ENCODE results near the gene ARHGAP9. TPM values are rescaled to one million over a fixed set of nuclear protein-coding genes. Genes with fewer than 3 reads are reported as not detected.

Gene ARHGAP9
- polyA plus RNA-seq, 1 of the 3 experiments (the other 2 are of a cell fraction) = 0.66 TPM

DNA sequence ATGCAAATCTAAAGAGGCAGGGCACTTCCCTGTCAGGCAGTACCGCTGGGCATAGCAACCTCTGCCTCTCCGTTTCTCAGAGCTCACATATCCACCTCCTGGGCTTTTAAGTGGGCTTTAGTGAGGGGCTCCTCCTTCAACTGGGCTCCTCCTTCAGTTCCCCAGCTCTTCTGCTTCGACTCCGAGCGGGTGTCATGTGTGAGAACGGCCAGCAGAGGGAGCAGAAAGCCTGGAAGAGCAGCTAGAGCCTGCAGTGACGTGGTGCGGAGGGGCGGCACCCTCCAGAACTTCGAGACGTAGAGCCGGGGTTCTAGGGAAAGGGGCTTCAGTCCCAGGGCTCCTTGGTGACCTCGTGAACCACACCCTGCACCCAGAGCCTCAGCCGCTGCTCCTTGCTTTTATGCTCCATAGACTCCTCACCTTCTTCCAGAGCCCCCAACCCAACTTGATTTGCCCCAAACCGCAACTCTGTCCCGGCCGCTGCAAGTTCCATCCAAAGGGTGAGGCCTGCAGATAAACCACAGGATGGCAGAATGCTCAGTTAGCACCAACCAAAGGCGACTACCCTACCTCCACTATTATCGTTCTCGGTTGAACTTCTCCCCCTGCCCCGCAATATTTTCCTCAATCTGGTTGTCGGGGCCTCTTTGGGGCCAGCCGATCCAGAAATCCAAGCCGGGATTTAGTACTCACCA, 20.5 kb downstream of the ARHGAP9 start:
- under 1% methylated on average over 24 of the region's 24 CpGs for WGBS (ENCODE audit: low lambda C conversion rate)
- Histone ChIP-seq H3K27me3 (ENCODE audit: insufficient read depth) (no peaks in the 10 kb centered on the region), H4K20me1 (ENCODE audit: insufficient read depth) (no peaks in the 10 kb centered on the region), H3K79me2 (ENCODE audit: insufficient read depth) (no peaks in the 10 kb centered on the region), H3K9ac (peak overlapping the region; percentile 52; the same call in 1 of the 2 replicates), H3K4me1 (ENCODE audit: control insufficient read depth in 1 of 2, insufficient read depth in 2 of 2, low read depth in 1 of 2, low read length in 1 of 2) (peaks cover 0 to 34% of the 10 kb centered on the region in 2 experiments; a peak in 2 of 4 replicates), H3K4me3 (ENCODE audit: low read depth in 2 of 2, low read length in 1 of 2) (peak overlapping the region; percentile 67 to 90), H3K4me2 (peak overlapping the region; percentile 94), H3F3A (replicated peaks; ENCODE audit: insufficient read depth) (peaks cover 5% of the 10 kb centered on the region), H3K9me3 (no peaks in the 10 kb centered on the region), H3K9me2 (no peaks in the 10 kb centered on the region), H3K36me3 (replicated peaks in 1 of 2; ENCODE audit: control insufficient read depth in 1 of 2, insufficient read depth in 2 of 2, low read length in 1 of 2) (no peaks in the 10 kb centered on the region), H2AFZ (ENCODE audit: low read depth) (peak overlapping the region; percentile 97), H3K27ac (ENCODE audit: low read depth in 2 of 2, low read length in 1 of 2) (peak overlapping the region; percentile 53; a peak in 3 of 4 replicates)
- CTCF ChIA-PET = interaction anchor here (0.6 to 13.7 kb wide), 71 partner anchors 9 to 335 kb away, joined by 3 to 391 read pairs (median 4); partner anchors contain the start of genes B4GALNT1, INHBC, MARS1 and NXPH4
- TF ChIP-seq, protein P1, sequence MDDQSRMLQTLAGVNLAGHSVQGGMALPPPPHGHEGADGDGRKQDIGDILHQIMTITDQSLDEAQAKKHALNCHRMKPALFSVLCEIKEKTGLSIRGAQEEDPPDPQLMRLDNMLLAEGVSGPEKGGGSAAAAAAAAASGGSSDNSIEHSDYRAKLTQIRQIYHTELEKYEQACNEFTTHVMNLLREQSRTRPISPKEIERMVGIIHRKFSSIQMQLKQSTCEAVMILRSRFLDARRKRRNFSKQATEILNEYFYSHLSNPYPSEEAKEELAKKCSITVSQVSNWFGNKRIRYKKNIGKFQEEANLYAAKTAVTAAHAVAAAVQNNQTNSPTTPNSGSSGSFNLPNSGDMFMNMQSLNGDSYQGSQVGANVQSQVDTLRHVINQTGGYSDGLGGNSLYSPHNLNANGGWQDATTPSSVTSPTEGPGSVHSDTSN (IDR thresholded peaks at IDR 0.05) = no peak
- no peak for TF ChIP-seq MEF2A (IDR thresholded peaks at IDR 0.05; ENCODE audit: borderline replicate concordance, low read depth)
- TF ChIP-seq FOSL2 (IDR thresholded peaks at IDR 0.05; ENCODE audit: borderline replicate concordance, low read depth) = no peak
- TF ChIP-seq, protein P2, sequence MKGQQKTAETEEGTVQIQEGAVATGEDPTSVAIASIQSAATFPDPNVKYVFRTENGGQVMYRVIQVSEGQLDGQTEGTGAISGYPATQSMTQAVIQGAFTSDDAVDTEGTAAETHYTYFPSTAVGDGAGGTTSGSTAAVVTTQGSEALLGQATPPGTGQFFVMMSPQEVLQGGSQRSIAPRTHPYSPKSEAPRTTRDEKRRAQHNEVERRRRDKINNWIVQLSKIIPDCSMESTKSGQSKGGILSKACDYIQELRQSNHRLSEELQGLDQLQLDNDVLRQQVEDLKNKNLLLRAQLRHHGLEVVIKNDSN (IDR thresholded peaks at IDR 0.05; ENCODE audit: borderline replicate concordance, low read depth) = no peak
- no peak for TF ChIP-seq FOXJ3 (CRISPR knock-in tag; IDR thresholded peaks at IDR 0.05)
- TF ChIP-seq, protein P3, sequence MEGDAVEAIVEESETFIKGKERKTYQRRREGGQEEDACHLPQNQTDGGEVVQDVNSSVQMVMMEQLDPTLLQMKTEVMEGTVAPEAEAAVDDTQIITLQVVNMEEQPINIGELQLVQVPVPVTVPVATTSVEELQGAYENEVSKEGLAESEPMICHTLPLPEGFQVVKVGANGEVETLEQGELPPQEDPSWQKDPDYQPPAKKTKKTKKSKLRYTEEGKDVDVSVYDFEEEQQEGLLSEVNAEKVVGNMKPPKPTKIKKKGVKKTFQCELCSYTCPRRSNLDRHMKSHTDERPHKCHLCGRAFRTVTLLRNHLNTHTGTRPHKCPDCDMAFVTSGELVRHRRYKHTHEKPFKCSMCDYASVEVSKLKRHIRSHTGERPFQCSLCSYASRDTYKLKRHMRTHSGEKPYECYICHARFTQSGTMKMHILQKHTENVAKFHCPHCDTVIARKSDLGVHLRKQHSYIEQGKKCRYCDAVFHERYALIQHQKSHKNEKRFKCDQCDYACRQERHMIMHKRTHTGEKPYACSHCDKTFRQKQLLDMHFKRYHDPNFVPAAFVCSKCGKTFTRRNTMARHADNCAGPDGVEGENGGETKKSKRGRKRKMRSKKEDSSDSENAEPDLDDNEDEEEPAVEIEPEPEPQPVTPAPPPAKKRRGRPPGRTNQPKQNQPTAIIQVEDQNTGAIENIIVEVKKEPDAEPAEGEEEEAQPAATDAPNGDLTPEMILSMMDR (IDR thresholded peaks at IDR 0.05) = peak; percentile 85
- TF ChIP-seq MXI1 (IDR thresholded peaks at IDR 0.05; ENCODE audit: low read depth, low read length) = peak; percentile 65
- no peak; the same call in 1 of the 2 replicates for TF ChIP-seq JUND (IDR thresholded peaks at IDR 0.05)
- no peak; the same call in 1 of the 2 replicates for TF ChIP-seq RCOR1 (IDR thresholded peaks at IDR 0.05; ENCODE audit: low read length)
- no peak for TF ChIP-seq POLR2AphosphoS5 (IDR thresholded peaks at IDR 0.05; ENCODE audit: low read depth, low read length)
- TF ChIP-seq EZH2phosphoT487 (IDR thresholded peaks at IDR 0.05; ENCODE audit: borderline replicate concordance, low read depth) = no peak
- peak; percentile 8 for TF ChIP-seq CHD2 (IDR thresholded peaks at IDR 0.05; ENCODE audit: low read length, partially characterized antibody)
- no peak for TF ChIP-seq TEAD4 (IDR thresholded peaks at IDR 0.05; ENCODE audit: borderline replicate concordance, insufficient read depth)
- TF ChIP-seq RAD21 (IDR thresholded peaks at IDR 0.05; ENCODE audit: low read length) = peak; percentile 75
- peak; percentile 64 for TF ChIP-seq SMC3 (IDR thresholded peaks at IDR 0.05; ENCODE audit: low read depth, low read length)
- TF ChIP-seq TCF12 (IDR thresholded peaks at IDR 0.05) = 0 out of 2 replicates have a peak, but pooled peaks have one; percentile 18
- peak; percentile 44; the same call in 1 of the 2 replicates for TF ChIP-seq YY1 (IDR thresholded peaks at IDR 0.05; ENCODE audit: low read depth)
- TF ChIP-seq, protein P4, sequence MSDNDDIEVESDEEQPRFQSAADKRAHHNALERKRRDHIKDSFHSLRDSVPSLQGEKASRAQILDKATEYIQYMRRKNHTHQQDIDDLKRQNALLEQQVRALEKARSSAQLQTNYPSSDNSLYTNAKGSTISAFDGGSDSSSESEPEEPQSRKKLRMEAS (IDR thresholded peaks at IDR 0.05; ENCODE audit: low read depth) = peak; percentile 74; the same call in 1 of the 2 replicates
- no peak for TF ChIP-seq EP300 (IDR thresholded peaks at IDR 0.05; ENCODE audit: borderline replicate concordance in 1 of 2, low read depth in 1 of 2, low read length in 1 of 2)
- TF ChIP-seq NRF1 (IDR thresholded peaks at IDR 0.05; ENCODE audit: low read depth, low read length) = no peak
- TF ChIP-seq, protein P5, sequence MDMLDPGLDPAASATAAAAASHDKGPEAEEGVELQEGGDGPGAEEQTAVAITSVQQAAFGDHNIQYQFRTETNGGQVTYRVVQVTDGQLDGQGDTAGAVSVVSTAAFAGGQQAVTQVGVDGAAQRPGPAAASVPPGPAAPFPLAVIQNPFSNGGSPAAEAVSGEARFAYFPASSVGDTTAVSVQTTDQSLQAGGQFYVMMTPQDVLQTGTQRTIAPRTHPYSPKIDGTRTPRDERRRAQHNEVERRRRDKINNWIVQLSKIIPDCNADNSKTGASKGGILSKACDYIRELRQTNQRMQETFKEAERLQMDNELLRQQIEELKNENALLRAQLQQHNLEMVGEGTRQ (IDR thresholded peaks at IDR 0.05; ENCODE audit: borderline replicate concordance, low read depth, low read length) = no peak
- TF ChIP-seq, protein P6, sequence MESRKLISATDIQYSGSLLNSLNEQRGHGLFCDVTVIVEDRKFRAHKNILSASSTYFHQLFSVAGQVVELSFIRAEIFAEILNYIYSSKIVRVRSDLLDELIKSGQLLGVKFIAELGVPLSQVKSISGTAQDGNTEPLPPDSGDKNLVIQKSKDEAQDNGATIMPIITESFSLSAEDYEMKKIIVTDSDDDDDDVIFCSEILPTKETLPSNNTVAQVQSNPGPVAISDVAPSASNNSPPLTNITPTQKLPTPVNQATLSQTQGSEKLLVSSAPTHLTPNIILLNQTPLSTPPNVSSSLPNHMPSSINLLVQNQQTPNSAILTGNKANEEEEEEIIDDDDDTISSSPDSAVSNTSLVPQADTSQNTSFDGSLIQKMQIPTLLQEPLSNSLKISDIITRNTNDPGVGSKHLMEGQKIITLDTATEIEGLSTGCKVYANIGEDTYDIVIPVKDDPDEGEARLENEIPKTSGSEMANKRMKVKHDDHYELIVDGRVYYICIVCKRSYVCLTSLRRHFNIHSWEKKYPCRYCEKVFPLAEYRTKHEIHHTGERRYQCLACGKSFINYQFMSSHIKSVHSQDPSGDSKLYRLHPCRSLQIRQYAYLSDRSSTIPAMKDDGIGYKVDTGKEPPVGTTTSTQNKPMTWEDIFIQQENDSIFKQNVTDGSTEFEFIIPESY (IDR thresholded peaks at IDR 0.05; ENCODE audit: borderline replicate concordance, low read depth) = no peak
- TF ChIP-seq, protein P7, sequence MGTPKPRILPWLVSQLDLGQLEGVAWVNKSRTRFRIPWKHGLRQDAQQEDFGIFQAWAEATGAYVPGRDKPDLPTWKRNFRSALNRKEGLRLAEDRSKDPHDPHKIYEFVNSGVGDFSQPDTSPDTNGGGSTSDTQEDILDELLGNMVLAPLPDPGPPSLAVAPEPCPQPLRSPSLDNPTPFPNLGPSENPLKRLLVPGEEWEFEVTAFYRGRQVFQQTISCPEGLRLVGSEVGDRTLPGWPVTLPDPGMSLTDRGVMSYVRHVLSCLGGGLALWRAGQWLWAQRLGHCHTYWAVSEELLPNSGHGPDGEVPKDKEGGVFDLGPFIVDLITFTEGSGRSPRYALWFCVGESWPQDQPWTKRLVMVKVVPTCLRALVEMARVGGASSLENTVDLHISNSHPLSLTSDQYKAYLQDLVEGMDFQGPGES (IDR thresholded peaks at IDR 0.05; ENCODE audit: low read depth, low read length) = no peak
- no peak for TF ChIP-seq FOXM1 (IDR thresholded peaks at IDR 0.05; ENCODE audit: low read depth)
- TF ChIP-seq NFIC (IDR thresholded peaks at IDR 0.05; ENCODE audit: borderline replicate concordance) = no peak
- POLR2A ChIA-PET = interaction anchor here (0.7 to 1.0 kb wide), 3 partner anchors 13 to 61 kb away, joined by 3 read pairs; partner anchors contain the start of gene DDIT3
- peak; percentile 85 for DNase-seq

Measured in SK-N-SH (cell line).